ENCODE data around the gene ADAMTSL1.

DNA sequence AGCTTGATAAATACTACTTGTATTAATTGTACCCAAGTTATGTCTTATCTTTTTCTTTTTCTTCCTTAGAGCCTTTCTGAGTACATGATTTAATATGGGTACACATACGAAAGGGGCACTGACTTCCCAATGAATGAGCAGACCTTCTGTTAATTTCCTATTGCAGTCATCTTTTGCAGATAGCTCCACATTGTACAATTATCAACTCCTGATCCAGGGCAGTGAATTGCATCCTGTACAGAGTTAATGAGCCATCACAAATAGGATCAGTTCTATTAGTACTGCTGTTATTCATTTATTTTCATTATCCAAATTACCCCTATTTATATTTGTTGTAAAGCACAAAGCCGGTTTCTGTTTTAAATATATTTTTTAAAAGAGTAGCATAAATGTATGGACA is 105.6 kb downstream of the ADAMTSL1 start:
- TF ChIP-seq ZBTB33 (IDR thresholded peaks at IDR 0.05; ENCODE audit: extremely low read depth, insufficient replicate concordance, low read length): no peak
- no peak for TF ChIP-seq EZH2 (IDR thresholded peaks at IDR 0.05)
- no peak for TF ChIP-seq ZFX (IDR thresholded peaks at IDR 0.05)
- TF ChIP-seq, protein P1, sequence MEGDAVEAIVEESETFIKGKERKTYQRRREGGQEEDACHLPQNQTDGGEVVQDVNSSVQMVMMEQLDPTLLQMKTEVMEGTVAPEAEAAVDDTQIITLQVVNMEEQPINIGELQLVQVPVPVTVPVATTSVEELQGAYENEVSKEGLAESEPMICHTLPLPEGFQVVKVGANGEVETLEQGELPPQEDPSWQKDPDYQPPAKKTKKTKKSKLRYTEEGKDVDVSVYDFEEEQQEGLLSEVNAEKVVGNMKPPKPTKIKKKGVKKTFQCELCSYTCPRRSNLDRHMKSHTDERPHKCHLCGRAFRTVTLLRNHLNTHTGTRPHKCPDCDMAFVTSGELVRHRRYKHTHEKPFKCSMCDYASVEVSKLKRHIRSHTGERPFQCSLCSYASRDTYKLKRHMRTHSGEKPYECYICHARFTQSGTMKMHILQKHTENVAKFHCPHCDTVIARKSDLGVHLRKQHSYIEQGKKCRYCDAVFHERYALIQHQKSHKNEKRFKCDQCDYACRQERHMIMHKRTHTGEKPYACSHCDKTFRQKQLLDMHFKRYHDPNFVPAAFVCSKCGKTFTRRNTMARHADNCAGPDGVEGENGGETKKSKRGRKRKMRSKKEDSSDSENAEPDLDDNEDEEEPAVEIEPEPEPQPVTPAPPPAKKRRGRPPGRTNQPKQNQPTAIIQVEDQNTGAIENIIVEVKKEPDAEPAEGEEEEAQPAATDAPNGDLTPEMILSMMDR (IDR thresholded peaks at IDR 0.05 in 2 of 3, conservative IDR thresholded peaks at IDR 0.05 in 1 of 3; ENCODE audit: borderline replicate concordance in 1 of 3, insufficient read depth in 1 of 3, low read depth in 2 of 3, low read length in 2 of 3): no peak
- no peak for TF ChIP-seq JUND (IDR thresholded peaks at IDR 0.05)
- TF ChIP-seq SIN3A (IDR thresholded peaks at IDR 0.05; ENCODE audit: low read depth): no peak
- TF ChIP-seq, protein P2, sequence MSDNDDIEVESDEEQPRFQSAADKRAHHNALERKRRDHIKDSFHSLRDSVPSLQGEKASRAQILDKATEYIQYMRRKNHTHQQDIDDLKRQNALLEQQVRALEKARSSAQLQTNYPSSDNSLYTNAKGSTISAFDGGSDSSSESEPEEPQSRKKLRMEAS (IDR thresholded peaks at IDR 0.05): no peak
